ENCODE data around the gene KCNAB3. TPM values are rescaled to one million over a fixed set of nuclear protein-coding genes. Genes with fewer than 3 reads are reported as not detected.

The KCNAB3 gene
- total RNA-seq, 1 donor = 1.3 TPM

- peak overlapping the region; percentile 82 for H3K4me3 ChIP-seq (ENCODE audit: low read depth, low read length)
- DNase-seq (ENCODE audit: low read depth) = peak; percentile 31
- no peak for TF ChIP-seq CTCF (IDR thresholded peaks at IDR 0.05; ENCODE audit: insufficient read depth, low read length)
Measured at GRCh38 chr17:7886227-7887037, 43.2 kb downstream of the KCNAB3 start.

- no peak for TF ChIP-seq CTCF (IDR thresholded peaks at IDR 0.05; ENCODE audit: insufficient read depth, low read length)
- DNase-seq (ENCODE audit: low read depth) = peak; percentile 18
- H3K4me3 ChIP-seq (ENCODE audit: low read depth, low read length) = peak overlapping the region; percentile 82
Measured at GRCh38 chr17:7885367-7886226, 44.1 kb downstream of the KCNAB3 start.

GRCh38 chr17:7884581-7885366, 44.9 kb downstream of the KCNAB3 start:
- peak overlapping the region; percentile 82 for H3K4me3 ChIP-seq (ENCODE audit: low read depth, low read length)
- no peak for DNase-seq (ENCODE audit: low read depth)
- TF ChIP-seq CTCF (IDR thresholded peaks at IDR 0.05; ENCODE audit: insufficient read depth, low read length) = no peak

- TF ChIP-seq CTCF (IDR thresholded peaks at IDR 0.05; ENCODE audit: insufficient read depth, low read length) = no peak
- DNase-seq (ENCODE audit: low read depth) = peak; percentile 64
- H3K4me3 ChIP-seq (ENCODE audit: low read depth, low read length) = peak overlapping the region; percentile 59
Measured at GRCh38 chr17:7883781-7884386, 45.8 kb downstream of the KCNAB3 start.

- peak overlapping the region; percentile 22 for H3K4me3 ChIP-seq (ENCODE audit: low read depth, low read length)
- no peak for DNase-seq (ENCODE audit: low read depth)
- TF ChIP-seq CTCF (IDR thresholded peaks at IDR 0.05; ENCODE audit: insufficient read depth, low read length) = no peak
Measured at GRCh38 chr17:7882629-7883028, 47.0 kb downstream of the KCNAB3 start.

- no peak for TF ChIP-seq CTCF (IDR thresholded peaks at IDR 0.05; ENCODE audit: insufficient read depth, low read length)
- H3K4me3 ChIP-seq (ENCODE audit: low read depth, low read length) = no peak overlapping the region
- no peak for DNase-seq (ENCODE audit: low read depth)
Measured at GRCh38 chr17:7882068-7882467, 47.6 kb downstream of the KCNAB3 start.

All from fibroblast of the aortic adventitia (primary cell).